CD14-positive monocyte (primary cell): Measurements from ENCODE around the gene HYI. TPM values are rescaled to one million over a fixed set of nuclear protein-coding genes. Genes with fewer than 3 reads are reported as not detected.

Source experiments
- DNase-seq, 3 donors: peaks; one replicate each; pipeline ENCODE4 v3.0.0-alpha.2; 2011 to 2022
- H2AFZ ChIP-seq: 2 replicates; pipeline ENCODE4 v1.6.0; 2012; ENCODE audit warnings: mild to moderate bottlenecking, low read depth, low read length, inconsistent platforms; ENCODE audit not compliant: insufficient read depth, poor library complexity, severe bottlenecking
- H3K27ac ChIP-seq, 2 donors: 1 replicate in 1 of 2; 2 replicates in 1 of 2; pipeline ENCODE4 v1.5.1; 2012 to 2013; ENCODE audit warnings: low read length in 2 of 2, control low read depth in 1 of 2, inconsistent platforms in 1 of 2, low read depth in 1 of 2, mild to moderate bottlenecking in 1 of 2
- H3K27me3 ChIP-seq, 2 donors: one replicate each; pipeline versions ENCODE4 v1.6.0 to v1.6.1; 2011 to 2013; ENCODE audit warnings: low read length in 2 of 2; ENCODE audit not compliant: control insufficient read depth in 2 of 2, insufficient read depth in 2 of 2
- H3K36me3 ChIP-seq, 2 donors: replicated peaks in 1 of 2; 1 replicate in 1 of 2; 2 replicates in 1 of 2; pipeline versions ENCODE4 v1.5.1 to v1.6.1; 2012 to 2013; ENCODE audit warnings: low read length in 2 of 2, control low read depth in 1 of 2, inconsistent platforms in 1 of 2, mild to moderate bottlenecking in 1 of 2; ENCODE audit not compliant: insufficient read depth in 2 of 2, control insufficient read depth in 1 of 2
- H3K4me1 ChIP-seq, 2 donors: 1 replicate in 1 of 2; 2 replicates in 1 of 2; pipeline versions ENCODE4 v1.5.1 to v1.6.1; 2012 to 2013; ENCODE audit warnings: low read length in 2 of 2, control low read depth in 1 of 2, inconsistent platforms in 1 of 2, mild to moderate bottlenecking in 1 of 2, moderate library complexity in 1 of 2; ENCODE audit not compliant: insufficient read depth in 2 of 2, control insufficient read depth in 1 of 2
- H3K4me2 ChIP-seq: replicated peaks from 2 replicates; pipeline ENCODE3; 2012; ENCODE audit warnings: low read length, moderate library complexity, mild to moderate bottlenecking; ENCODE audit not compliant: poor library complexity, severe bottlenecking; ENCODE audit errors: extremely low read depth
- H3K4me3 ChIP-seq, 3 experiments: fragments of 200-600 bp in 1 of 3; sonication (generic) in 1 of 3; replicated peaks in 1 of 3; 1 replicate in 2 of 3; 2 replicates in 1 of 3; pipeline ENCODE4 v1.5.1; 2011 to 2013; ENCODE audit warnings: low read length in 3 of 3, mild to moderate bottlenecking in 3 of 3, control low read depth in 2 of 3, low read depth in 2 of 3, inconsistent platforms in 1 of 3, moderate library complexity in 1 of 3
- H3K79me2 ChIP-seq: 2 replicates; pipeline ENCODE4 v1.6.0; 2012; ENCODE audit warnings: mild to moderate bottlenecking, control low read depth, inconsistent platforms, low read length, moderate library complexity; ENCODE audit not compliant: insufficient read depth
- H3K9ac ChIP-seq: 2 replicates; pipeline ENCODE4 v1.6.0; 2017; ENCODE audit warnings: low read length, mild to moderate bottlenecking; ENCODE audit not compliant: insufficient read depth, poor library complexity, severe bottlenecking
- H3K9me3 ChIP-seq, 2 donors: replicated peaks in 1 of 2; 1 replicate in 1 of 2; 2 replicates in 1 of 2; pipeline versions ENCODE4 v1.5.1 to v1.6.1; 2012 to 2013; ENCODE audit warnings: low read length in 2 of 2, control low read depth in 1 of 2; ENCODE audit not compliant: control insufficient read depth in 1 of 2, insufficient read depth in 1 of 2
- H4K20me1 ChIP-seq: 2 replicates; pipeline ENCODE4 v1.6.0; 2012; ENCODE audit warnings: mild to moderate bottlenecking, low read length, control low read depth, moderate library complexity; ENCODE audit not compliant: insufficient read depth
- H3K27ac Mint-ChIP-seq, 7 donors: one replicate each; pipeline ENCODE4 v1.8.0; 2020; ENCODE audit warnings: mild to moderate bottlenecking in 7 of 7, mixed read lengths in 7 of 7, moderate library complexity in 6 of 7, inconsistent platforms in 2 of 7
- H3K27me3 Mint-ChIP-seq, 3 donors: one replicate each; pipeline ENCODE4 v1.8.0; 2021 to 2022; ENCODE audit warnings: low read depth in 3 of 3, mild to moderate bottlenecking in 3 of 3, mixed read lengths in 3 of 3, moderate library complexity in 3 of 3, inconsistent platforms in 1 of 3
- H3K36me3 Mint-ChIP-seq, 2 donors: one replicate each; pipeline ENCODE4 v1.8.0; 2020; ENCODE audit warnings: mixed read lengths in 2 of 2, inconsistent platforms in 1 of 2, mild to moderate bottlenecking in 1 of 2
- H3K4me1 Mint-ChIP-seq: one replicate; pipeline ENCODE4 v1.8.0; 2020; ENCODE audit warnings: mild to moderate bottlenecking, mixed read lengths
- H3K4me3 Mint-ChIP-seq, 2 donors: one replicate each; pipeline ENCODE4 v1.8.0; 2020; ENCODE audit warnings: mild to moderate bottlenecking in 2 of 2, mixed read lengths in 2 of 2, moderate library complexity in 1 of 2
- H3K9me3 Mint-ChIP-seq, 7 donors: one replicate each; pipeline ENCODE4 v1.8.0; 2020 to 2022; ENCODE audit warnings: mixed read lengths in 7 of 7, mild to moderate bottlenecking in 6 of 7, moderate library complexity in 6 of 7, inconsistent platforms in 2 of 7
- WGBS: methylation state at CpG from one replicate; pipeline ENCODE4 v1.1.5; 2013; ENCODE audit warnings: missing lambda C conversion rate; ENCODE audit not compliant: insufficient coverage; 5-methylcytosine and 5-hydroxymethylcytosine counted together
- intact Hi-C, 2 donors: fragments of 100-400 bp; cut with micrococcal nuclease; formaldehyde crosslinking; loops; one replicate each; pipeline versions ENCODE4 v1.15.0 to v1.15.1; 2023
- polyA plus RNA-seq, 3 donors: library from polyadenylated mRNA; depleted of rRNA in 1 of 3; unstranded in 2 of 3; stranded (reverse) in 1 of 3; fragments of 300-500 nt in 2 of 3; fragments of >200 nt in 1 of 3; fragmentation: Illumina TruSeq in 2 of 3; gene quantifications; 1 replicate in 2 of 3; 2 replicates in 1 of 3; pipeline ENCODE4 v1.2.3, GENCODE V29; 2012 to 2021
- TF ChIP-seq, protein P1 (sequence below): fragments of 200-600 bp; IDR thresholded peaks from one replicate; pipeline ENCODE4 v1.8.0; 2022; ENCODE audit warnings: antibody characterized with exemption, mild to moderate bottlenecking

The HYI gene
- polyA plus RNA-seq, 3 donors, result 0.74 to 7.2 (median 1.6) TPM

GRCh38 chr1:43446881-43447835, 6.6 kb downstream of the HYI start:
- peaks cover 92 to 100% of the 10 kb centered on the region in 2 donors for H3K36me3 ChIP-seq
- no peak overlapping the region for H2AFZ ChIP-seq
- TF ChIP-seq, protein P1, sequence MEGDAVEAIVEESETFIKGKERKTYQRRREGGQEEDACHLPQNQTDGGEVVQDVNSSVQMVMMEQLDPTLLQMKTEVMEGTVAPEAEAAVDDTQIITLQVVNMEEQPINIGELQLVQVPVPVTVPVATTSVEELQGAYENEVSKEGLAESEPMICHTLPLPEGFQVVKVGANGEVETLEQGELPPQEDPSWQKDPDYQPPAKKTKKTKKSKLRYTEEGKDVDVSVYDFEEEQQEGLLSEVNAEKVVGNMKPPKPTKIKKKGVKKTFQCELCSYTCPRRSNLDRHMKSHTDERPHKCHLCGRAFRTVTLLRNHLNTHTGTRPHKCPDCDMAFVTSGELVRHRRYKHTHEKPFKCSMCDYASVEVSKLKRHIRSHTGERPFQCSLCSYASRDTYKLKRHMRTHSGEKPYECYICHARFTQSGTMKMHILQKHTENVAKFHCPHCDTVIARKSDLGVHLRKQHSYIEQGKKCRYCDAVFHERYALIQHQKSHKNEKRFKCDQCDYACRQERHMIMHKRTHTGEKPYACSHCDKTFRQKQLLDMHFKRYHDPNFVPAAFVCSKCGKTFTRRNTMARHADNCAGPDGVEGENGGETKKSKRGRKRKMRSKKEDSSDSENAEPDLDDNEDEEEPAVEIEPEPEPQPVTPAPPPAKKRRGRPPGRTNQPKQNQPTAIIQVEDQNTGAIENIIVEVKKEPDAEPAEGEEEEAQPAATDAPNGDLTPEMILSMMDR, result no peak
- H3K27ac ChIP-seq, result no peak overlapping the region
- no peaks in the 10 kb centered on the region for H3K9me3 ChIP-seq
- intact Hi-C loops, result no loop called here
- no peaks in the 10 kb centered on the region for H3K27me3 ChIP-seq
- DNase-seq, result no peak
- H3K4me1 ChIP-seq, result no peaks in the 10 kb centered on the region
- no peak overlapping the region for H3K9ac ChIP-seq
- H3K27me3 Mint-ChIP-seq, result peaks cover 2 to 3% (median 3%) of the 10 kb centered on the region in 3 donors
- H3K27ac Mint-ChIP-seq, result peak overlapping the region in 1 of 7 donors; percentile 63
- H3K79me2 ChIP-seq, result no peaks in the 10 kb centered on the region
- peaks cover 6% of the 10 kb centered on the region for H4K20me1 ChIP-seq
- H3K36me3 Mint-ChIP-seq, result peaks cover 93 to 100% of the 10 kb centered on the region in 2 donors
- peaks cover 0 to 2% (median 0%) of the 10 kb centered on the region in 7 donors for H3K9me3 Mint-ChIP-seq
- H3K4me2 ChIP-seq, result no peak overlapping the region
- H3K4me3 Mint-ChIP-seq, result no peak overlapping the region
- H3K4me1 Mint-ChIP-seq, result no peaks in the 10 kb centered on the region
- 98% methylated on average over 19 of the region's 19 CpGs for whole genome bisulfite sequencing
- H3K4me3 ChIP-seq, result no peak overlapping the region

DNA sequence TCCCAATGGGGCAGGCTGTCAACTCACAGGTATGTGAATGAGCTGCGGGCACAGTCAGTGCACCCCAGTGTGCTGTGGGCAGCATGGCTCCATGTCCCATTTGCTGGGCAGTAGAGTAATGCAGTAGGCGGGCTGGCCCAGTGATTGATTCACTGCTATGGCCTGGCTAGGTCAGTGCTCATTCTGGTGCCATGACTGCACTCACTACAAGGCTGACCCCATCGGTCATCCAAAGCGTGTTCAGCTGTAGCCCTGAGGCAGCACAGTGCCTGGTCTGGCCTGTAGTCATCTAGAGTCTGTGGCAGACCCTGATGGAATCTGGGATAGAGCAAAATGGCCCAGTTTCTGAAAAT, 7.4 kb downstream of the HYI start:
- TF ChIP-seq, protein P1, result no peak
- Histone ChIP-seq H3K4me1 (no peaks in the 10 kb centered on the region), H3K36me3 (peaks cover 99 to 100% of the 10 kb centered on the region in 2 donors), H4K20me1 (peaks cover 3% of the 10 kb centered on the region), H3K27me3 (no peaks in the 10 kb centered on the region), H3K4me3 (no peak overlapping the region), H3K9ac (no peak overlapping the region), H3K79me2 (no peaks in the 10 kb centered on the region), H3K4me2 (no peak overlapping the region), H2AFZ (no peak overlapping the region), H3K27ac (no peak overlapping the region), H3K9me3 (no peaks in the 10 kb centered on the region)
- H3K27ac Mint-ChIP-seq, result peak overlapping the region in 1 of 7 donors; percentile 37
- DNase-seq, result no peak
- peaks cover 96 to 98% of the 10 kb centered on the region in 2 donors for H3K36me3 Mint-ChIP-seq
- peaks cover 0 to 2% (median 0%) of the 10 kb centered on the region in 7 donors for H3K9me3 Mint-ChIP-seq
- peaks cover 0 to 3% (median 2%) of the 10 kb centered on the region in 3 donors for H3K27me3 Mint-ChIP-seq
- intact Hi-C loops, result no loop called here
- H3K4me1 Mint-ChIP-seq, result no peaks in the 10 kb centered on the region
- 98% methylated on average over 4 of the region's 4 CpGs for WGBS
- no peak overlapping the region for H3K4me3 Mint-ChIP-seq
